HCT116 (cell line): ENCODE measurements around the gene POU3F1.

Experiments used
- CEBPB ChIP-seq: IDR thresholded peaks from 2 replicates; pipeline ENCODE4 v1.6.1; 2012; ENCODE audit warnings: low read depth
- EZH2phosphoT487 ChIP-seq: fragments of 200-600 bp; IDR thresholded peaks from 2 replicates; pipeline ENCODE4 v1.6.1; 2018; ENCODE audit warnings: antibody characterized with exemption, borderline replicate concordance
- ZFX ChIP-seq: fragments of 450-650 bp; IDR thresholded peaks from 2 replicates; pipeline ENCODE4 v1.6.1; 2017
- ZNF274 ChIP-seq: fragments of 200-500 bp; sonication (Bioruptor generic); IDR thresholded peaks from 2 replicates; pipeline ENCODE4 v1.6.1; 2014; ENCODE audit warnings: mild to moderate bottlenecking, low read depth, low read length, inconsistent platforms
- TF ChIP-seq, protein P1 (sequence below), 3 experiments: fragments of 200-600 bp in 1 of 3; sonication (generic) in 1 of 3; IDR thresholded peaks in 2 of 3; conservative IDR thresholded peaks in 1 of 3; 2 replicates each; pipeline ENCODE4 v1.5.1; 2012 to 2017; ENCODE audit warnings: low read depth in 2 of 3, low read length in 2 of 3, antibody characterized with exemption in 1 of 3, borderline replicate concordance in 1 of 3, control low read depth in 1 of 3, mild to moderate bottlenecking in 1 of 3, mixed read lengths in 1 of 3, mixed run types in 1 of 3, moderate library complexity in 1 of 3; ENCODE audit not compliant: insufficient read depth in 1 of 3

DNA sequence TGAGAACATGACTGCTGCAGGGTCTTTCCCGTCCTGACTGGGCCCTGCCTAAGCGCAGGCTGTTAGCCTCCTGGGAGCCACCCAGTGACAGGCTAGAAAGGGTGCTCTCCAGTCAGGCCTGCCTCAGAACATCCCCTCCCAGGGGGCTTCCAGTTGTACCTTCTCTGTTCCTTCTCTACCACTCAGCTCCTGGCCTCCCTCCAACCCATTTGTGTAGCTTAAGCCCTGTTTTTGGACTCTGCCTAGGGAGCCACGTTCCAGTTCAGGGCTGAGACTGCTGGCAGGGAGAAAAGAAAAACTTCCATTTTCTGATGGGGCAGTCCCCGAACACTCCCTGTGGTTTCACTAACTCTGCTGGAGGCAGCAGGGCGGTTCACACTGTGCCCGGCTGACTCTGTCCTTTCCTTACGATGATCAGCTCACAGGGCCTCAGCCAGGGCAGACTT lies 15.3 kb upstream of the POU3F1 start:
- TF ChIP-seq ZFX, result no peak
- TF ChIP-seq, protein P1, sequence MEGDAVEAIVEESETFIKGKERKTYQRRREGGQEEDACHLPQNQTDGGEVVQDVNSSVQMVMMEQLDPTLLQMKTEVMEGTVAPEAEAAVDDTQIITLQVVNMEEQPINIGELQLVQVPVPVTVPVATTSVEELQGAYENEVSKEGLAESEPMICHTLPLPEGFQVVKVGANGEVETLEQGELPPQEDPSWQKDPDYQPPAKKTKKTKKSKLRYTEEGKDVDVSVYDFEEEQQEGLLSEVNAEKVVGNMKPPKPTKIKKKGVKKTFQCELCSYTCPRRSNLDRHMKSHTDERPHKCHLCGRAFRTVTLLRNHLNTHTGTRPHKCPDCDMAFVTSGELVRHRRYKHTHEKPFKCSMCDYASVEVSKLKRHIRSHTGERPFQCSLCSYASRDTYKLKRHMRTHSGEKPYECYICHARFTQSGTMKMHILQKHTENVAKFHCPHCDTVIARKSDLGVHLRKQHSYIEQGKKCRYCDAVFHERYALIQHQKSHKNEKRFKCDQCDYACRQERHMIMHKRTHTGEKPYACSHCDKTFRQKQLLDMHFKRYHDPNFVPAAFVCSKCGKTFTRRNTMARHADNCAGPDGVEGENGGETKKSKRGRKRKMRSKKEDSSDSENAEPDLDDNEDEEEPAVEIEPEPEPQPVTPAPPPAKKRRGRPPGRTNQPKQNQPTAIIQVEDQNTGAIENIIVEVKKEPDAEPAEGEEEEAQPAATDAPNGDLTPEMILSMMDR (IDR thresholded peaks at IDR 0.05 in 2 of 3, conservative IDR thresholded peaks at IDR 0.05 in 1 of 3; ENCODE audit: borderline replicate concordance in 1 of 3, insufficient read depth in 1 of 3, low read depth in 2 of 3, low read length in 2 of 3), result no peak
- TF ChIP-seq ZNF274, result no peak
- TF ChIP-seq CEBPB, result no peak
- no peak for TF ChIP-seq EZH2phosphoT487
